Adrenal gland (tissue), 5 donors: ENCODE measurements around the gene ANGPT4.
A peak's percentile ranks its signal among the peaks of the same experiment; 100 is the strongest.

Source experiments
- POLR2A ChIP-seq, 2 donors: fragments of 450-650 bp; IDR thresholded peaks; one replicate each; pipeline ENCODE4 v1.6.1; 2017; ENCODE audit warnings: antibody characterized with exemption in 2 of 2, mild to moderate bottlenecking in 2 of 2, moderate library complexity in 1 of 2
- TF ChIP-seq, protein P1 (sequence below), 6 experiments: fragments of 450-650 bp in 4 of 6; fragments of 200-600 bp in 2 of 6; sonication (generic) in 1 of 6; IDR thresholded peaks; 1 replicate in 5 of 6; 2 replicates in 1 of 6; pipeline versions ENCODE4 v1.5.1 to v1.8.0; 2016 to 2021; ENCODE audit warnings: antibody characterized with exemption in 6 of 6, mild to moderate bottlenecking in 2 of 6, moderate library complexity in 1 of 6
- donor health status: DM: no; HTN: no; CAD: no.

DNA sequence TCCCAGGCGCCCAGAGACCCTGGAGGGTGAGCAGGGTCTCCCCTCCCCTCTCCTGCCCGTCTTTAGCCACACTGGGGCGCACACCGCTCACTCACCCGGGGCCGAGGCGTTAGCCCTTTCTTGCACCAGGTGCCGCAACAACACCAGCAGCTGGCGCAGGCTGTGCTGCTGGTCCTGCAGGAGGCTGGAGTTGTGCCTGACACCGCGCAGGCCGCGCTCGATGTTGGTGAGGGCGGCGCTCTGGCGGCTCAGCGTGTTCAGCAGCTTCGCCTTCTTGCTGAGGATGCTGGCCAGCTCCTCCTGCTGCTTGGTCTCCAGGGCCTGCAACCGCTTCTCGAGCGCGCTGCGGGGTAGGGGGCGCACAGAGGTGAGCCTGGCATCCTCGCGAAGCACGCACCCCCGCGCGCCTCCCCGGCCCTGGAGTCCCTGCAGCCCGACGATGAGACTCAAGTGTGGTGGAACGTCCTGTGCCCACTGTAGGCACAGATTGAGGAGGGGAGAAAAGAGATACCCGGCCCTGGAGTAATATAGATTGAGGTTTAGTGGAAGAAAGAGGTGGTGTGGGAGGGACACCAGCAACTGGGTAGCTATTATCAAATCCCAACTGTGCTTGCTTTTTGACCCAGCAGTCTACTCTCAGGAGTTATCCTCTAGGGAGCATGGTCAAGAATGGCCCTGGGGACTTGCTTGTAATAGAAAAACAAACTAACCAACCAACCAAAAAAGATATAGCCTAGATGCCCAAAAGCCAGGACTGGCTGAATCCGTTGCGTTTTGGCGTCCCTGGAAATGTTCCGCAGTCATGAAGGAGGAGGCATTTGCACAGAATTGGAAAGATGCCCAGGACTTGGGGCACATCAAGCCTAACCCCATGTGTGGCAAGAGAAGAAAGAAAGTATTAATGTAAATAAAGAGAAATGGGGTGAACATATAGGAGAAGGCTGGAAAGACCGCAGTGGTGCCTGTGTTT lies 30.9 kb downstream of the ANGPT4 start:
- no peak for TF ChIP-seq POLR2A (IDR thresholded peaks at IDR 0.05)
- TF ChIP-seq, protein P1, sequence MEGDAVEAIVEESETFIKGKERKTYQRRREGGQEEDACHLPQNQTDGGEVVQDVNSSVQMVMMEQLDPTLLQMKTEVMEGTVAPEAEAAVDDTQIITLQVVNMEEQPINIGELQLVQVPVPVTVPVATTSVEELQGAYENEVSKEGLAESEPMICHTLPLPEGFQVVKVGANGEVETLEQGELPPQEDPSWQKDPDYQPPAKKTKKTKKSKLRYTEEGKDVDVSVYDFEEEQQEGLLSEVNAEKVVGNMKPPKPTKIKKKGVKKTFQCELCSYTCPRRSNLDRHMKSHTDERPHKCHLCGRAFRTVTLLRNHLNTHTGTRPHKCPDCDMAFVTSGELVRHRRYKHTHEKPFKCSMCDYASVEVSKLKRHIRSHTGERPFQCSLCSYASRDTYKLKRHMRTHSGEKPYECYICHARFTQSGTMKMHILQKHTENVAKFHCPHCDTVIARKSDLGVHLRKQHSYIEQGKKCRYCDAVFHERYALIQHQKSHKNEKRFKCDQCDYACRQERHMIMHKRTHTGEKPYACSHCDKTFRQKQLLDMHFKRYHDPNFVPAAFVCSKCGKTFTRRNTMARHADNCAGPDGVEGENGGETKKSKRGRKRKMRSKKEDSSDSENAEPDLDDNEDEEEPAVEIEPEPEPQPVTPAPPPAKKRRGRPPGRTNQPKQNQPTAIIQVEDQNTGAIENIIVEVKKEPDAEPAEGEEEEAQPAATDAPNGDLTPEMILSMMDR (IDR thresholded peaks at IDR 0.05): peak in 1 of 6 experiments; percentile 25
